ENCODE measurements around the gene OR52N2.

DNA sequence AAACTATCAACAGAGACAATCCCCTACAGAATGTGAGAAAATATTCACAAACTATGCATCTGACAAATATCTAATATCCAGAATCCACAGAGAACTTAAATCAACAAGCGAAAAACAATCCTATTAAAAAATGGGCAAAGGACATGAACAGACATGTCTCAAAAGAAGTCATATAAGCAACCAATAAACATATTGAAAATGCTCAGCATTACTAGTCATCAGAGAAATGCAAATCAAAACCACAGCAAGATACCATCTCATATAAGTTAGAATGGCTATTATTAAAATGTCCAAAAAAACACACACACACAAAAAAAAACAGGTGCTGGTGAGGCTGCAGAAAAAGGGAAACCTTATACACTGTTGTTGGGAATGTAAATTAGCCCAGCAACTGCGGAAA lies 57.1 kb downstream of the OR52N2 start:
- TF ChIP-seq POLR2A (IDR thresholded peaks at IDR 0.05) (no peak), POLR2AphosphoS5 (IDR thresholded peaks at IDR 0.05) (no peak)
- TF ChIP-seq, protein P1, sequence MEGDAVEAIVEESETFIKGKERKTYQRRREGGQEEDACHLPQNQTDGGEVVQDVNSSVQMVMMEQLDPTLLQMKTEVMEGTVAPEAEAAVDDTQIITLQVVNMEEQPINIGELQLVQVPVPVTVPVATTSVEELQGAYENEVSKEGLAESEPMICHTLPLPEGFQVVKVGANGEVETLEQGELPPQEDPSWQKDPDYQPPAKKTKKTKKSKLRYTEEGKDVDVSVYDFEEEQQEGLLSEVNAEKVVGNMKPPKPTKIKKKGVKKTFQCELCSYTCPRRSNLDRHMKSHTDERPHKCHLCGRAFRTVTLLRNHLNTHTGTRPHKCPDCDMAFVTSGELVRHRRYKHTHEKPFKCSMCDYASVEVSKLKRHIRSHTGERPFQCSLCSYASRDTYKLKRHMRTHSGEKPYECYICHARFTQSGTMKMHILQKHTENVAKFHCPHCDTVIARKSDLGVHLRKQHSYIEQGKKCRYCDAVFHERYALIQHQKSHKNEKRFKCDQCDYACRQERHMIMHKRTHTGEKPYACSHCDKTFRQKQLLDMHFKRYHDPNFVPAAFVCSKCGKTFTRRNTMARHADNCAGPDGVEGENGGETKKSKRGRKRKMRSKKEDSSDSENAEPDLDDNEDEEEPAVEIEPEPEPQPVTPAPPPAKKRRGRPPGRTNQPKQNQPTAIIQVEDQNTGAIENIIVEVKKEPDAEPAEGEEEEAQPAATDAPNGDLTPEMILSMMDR (IDR thresholded peaks at IDR 0.05), result no peak
